Mucosa of gallbladder (tissue), 1 donor: ENCODE measurements around the gene SLC7A6. TPM values are rescaled to one million over a fixed set of nuclear protein-coding genes. Genes with fewer than 3 reads are reported as not detected.
A peak's percentile ranks its signal among the peaks of the same experiment; 100 is the strongest.

ENCODE experiments used
- DNase-seq: peaks from one replicate; pipeline ENCODE4 v3.0.0-alpha.2; 2020; ENCODE audit warnings: low spot score
- total RNA-seq: library from RNA; stranded (reverse); gene quantifications from one replicate; pipeline ENCODE4 v1.2.1, GENCODE V29; 2021
- donor health status: DM: no; HTN: no; CAD: no.

The SLC7A6 gene
- total RNA-seq, result 13.6 TPM

- DNase-seq, result peak; percentile 62
These were observed at the start of gene SLC7A6 for GRCh38 chr16:68264128-68265077. TSS of gene SLC7A6 (plus strand) at chr16:68264526. CDS start at chr16:68274727, 10,201 bp downstream.

- no peak for DNase-seq
These were observed 49.6 kb upstream of the SLC7A6 start for GRCh38 chr16:68214726-68215125.

GRCh38 chr16:68215302-68215701 is 49.0 kb upstream of the SLC7A6 start:
- DNase-seq, result no peak

- DNase-seq, result no peak
These were observed 48.1 kb upstream of the SLC7A6 start for GRCh38 chr16:68216240-68216639.

- DNase-seq, result no peak
These were observed 46.8 kb upstream of the SLC7A6 start for GRCh38 chr16:68217506-68217905.

- DNase-seq, result no peak
These were observed 44.5 kb upstream of the SLC7A6 start for GRCh38 chr16:68219725-68220351.

GRCh38 chr16:68223072-68223471 is 41.3 kb upstream of the SLC7A6 start:
- no peak for DNase-seq

GRCh38 chr16:68226116-68226515 is 38.2 kb upstream of the SLC7A6 start:
- DNase-seq, result no peak

- DNase-seq, result no peak
These were observed 37.0 kb upstream of the SLC7A6 start for GRCh38 chr16:68227183-68227793.

- no peak for DNase-seq
These were observed 36.3 kb upstream of the SLC7A6 start for GRCh38 chr16:68227850-68228553.

- DNase-seq, result no peak
These were observed 35.7 kb upstream of the SLC7A6 start for GRCh38 chr16:68228652-68229051.

- DNase-seq, result peak; percentile 43
These were observed 34.7 kb upstream of the SLC7A6 start for GRCh38 chr16:68229431-68230175.

GRCh38 chr16:68230176-68230571 is 34.2 kb upstream of the SLC7A6 start:
- DNase-seq, result no peak

GRCh38 chr16:68230956-68231355 is 33.4 kb upstream of the SLC7A6 start:
- no peak for DNase-seq

GRCh38 chr16:68231384-68232136 is 32.8 kb upstream of the SLC7A6 start:
- DNase-seq, result no peak

GRCh38 chr16:68232335-68232734 is 32.0 kb upstream of the SLC7A6 start:
- DNase-seq, result no peak

- DNase-seq, result no peak
These were observed 31.1 kb upstream of the SLC7A6 start for GRCh38 chr16:68233085-68233834.

GRCh38 chr16:68233835-68234187 is 30.5 kb upstream of the SLC7A6 start:
- no peak for DNase-seq

- peak; percentile 91 for DNase-seq
These were observed 29.9 kb upstream of the SLC7A6 start for GRCh38 chr16:68234188-68235107.
